SHP77 (cell line): ENCODE data around the gene NCS1.

Experiments used
- DNase-seq, 2 experiments: peaks; one replicate each; lab custom pipeline; 2025; lab: John Stamatoyannopoulos, UW

The NCS1 gene

DNA sequence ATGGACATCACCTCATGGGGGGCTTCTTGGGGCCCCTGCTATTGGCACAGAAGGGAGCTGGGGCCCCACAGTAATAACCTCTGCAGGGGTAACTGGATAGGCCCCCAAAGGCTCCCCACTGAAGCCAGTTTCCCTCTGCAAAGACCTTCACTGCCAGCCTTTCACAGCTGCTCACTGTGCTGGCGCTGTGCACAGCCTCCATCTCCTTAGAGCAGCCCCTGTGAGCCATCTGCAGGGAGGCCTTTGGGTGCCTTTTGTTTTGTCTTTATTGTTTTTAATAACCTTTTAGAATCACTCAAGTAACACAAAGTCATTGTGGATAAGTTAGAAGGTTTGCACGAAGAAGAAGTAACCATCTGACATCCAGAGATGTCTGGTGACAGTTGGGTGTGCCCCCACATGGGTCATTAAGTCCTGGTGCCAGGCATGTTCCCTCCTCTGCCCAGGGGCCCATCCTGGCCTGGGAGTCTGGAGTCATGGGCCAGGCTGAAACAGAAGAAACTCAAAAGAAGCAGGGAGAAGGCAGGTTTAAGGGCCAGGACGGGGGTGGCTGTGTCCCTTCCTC lies 42.7 kb downstream of the NCS1 start:
- no peak for DNase-seq

DNA sequence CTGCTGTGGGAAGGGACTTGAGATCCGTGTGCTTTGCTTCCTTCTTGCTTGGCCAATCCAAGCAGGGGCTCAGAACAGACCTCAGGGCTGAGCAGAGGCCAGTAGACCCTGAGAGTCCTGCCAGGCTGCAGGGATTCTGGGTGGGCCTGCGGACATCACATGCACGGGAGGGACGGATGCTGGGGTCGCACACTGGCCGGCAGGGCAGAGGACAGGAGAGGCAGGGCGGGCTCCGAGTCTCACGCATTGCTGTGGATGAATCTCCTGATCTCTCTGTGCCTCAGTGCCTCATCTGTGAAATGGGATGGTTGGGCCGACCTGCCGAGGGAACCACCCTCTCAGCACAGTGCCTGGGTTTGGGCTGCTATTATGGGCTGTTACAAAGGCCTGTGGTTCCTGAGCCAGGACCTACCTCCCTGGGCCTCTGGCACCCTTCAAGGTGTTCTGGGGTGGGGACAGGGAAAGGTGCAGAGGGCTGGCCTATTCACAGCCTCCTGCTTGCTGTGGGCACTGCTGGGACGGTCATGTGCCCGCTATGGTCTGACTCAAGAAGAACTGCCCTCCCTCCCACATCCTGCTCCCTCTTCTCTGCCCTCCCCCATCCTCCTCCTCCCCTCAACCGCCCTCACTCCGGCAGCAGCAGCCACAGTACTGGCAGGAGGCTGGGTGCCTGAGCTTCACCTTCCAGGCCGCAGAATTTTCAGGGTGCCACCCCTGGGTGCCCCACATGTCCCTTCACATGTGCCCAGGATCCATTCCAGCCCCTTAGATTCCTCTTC lies 43.3 kb downstream of the NCS1 start:
- DNase-seq, result no peak

DNA sequence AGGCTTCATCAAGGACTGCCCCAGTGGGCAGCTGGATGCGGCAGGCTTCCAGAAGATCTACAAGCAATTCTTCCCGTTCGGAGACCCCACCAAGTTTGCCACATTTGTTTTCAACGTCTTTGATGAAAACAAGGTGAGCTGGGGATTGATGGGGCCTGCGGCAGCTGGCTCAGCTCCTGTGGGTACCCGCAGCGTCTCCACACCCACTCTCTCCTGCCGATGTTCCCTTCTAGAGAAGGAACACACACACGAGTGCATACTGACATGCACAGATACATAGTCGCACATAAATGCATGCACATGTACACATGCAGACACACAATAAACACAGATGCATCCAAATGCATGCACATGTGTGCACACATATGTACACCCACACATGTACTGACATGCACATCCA lies 45.6 kb downstream of the NCS1 start:
- no peak for DNase-seq

DNA sequence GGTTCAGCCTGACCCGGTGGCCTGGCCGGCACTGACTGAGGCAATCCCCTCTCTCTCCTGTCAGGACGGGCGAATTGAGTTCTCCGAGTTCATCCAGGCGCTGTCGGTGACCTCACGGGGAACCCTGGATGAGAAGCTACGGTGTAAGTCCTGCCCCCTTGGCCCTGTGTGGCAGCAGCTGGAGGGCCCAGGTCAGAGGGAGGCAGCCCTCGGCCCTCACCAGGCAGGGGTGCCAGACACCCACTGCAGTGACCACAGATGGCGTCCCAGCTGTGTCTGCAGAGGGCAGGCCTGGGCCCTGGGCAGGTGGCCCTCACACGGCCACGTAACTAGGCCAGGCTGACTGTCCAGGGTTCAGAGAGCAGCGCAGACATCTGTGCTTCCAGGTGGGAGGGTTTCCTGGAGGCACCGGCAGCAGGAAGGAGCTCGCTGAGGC lies 47.5 kb downstream of the NCS1 start:
- DNase-seq, result peak; percentile 39 to 64

DNA sequence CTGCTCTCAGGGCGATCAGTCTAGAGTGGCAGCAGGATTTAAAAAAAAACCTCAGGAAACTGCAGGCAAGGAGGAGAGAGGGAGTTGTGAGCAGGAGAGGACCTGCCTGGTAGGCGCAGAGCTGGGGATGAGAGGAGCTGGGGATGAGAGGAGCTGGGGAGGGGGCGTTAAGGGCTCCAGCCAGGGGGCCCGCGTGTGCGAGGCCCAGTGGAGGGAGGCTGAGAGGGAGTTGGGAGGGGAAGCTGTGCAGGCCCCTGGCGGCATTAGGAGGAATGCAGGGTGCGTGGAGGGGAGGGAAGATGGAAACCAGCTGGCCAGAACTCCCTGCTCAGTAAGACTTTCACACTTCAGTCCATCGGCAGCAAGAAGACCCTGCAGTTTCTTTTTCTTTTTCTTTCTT lies 48.1 kb downstream of the NCS1 start:
- peak in 1 of 2 experiments; percentile 31 for DNase-seq

DNA sequence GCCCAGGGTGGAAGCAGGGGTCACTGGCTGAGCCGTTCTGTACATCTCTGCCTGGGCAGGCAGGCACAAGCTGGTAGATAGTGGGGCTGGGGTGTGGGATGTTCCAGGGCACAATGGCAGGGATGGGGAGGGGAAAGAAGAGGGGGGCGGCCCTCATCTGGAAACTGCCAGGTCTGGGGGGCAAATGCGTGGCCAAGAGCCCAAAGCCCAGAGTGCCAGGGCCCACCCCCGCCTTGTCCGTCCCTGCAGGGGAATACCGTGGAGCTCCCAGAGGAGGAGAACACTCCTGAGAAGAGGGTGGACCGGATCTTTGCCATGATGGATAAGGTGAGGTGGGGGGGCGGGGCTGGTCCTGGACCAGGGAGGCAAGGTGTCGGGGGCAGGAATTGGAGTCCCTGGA lies 50.6 kb downstream of the NCS1 start:
- DNase-seq, result no peak

DNA sequence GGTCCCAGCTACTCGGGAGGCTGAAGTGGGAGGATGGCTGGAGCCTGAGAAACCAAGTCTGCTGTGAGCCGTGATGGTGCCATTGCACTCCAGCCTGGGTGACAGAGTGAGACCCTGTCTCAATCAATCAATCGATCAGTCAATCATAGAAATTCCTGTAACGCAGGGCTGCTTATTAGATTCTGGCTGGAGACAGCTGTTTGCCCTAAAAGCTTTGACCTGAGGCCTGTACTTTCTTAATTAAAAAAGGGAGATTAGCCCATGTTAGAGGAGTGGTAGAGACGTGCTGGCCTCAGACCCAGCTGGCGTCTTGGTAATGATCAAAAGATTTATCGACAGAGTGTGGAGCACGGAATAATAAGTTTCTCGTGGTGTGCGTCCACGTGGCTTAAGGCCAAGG lies 52.9 kb downstream of the NCS1 start:
- DNase-seq, result no peak

DNA sequence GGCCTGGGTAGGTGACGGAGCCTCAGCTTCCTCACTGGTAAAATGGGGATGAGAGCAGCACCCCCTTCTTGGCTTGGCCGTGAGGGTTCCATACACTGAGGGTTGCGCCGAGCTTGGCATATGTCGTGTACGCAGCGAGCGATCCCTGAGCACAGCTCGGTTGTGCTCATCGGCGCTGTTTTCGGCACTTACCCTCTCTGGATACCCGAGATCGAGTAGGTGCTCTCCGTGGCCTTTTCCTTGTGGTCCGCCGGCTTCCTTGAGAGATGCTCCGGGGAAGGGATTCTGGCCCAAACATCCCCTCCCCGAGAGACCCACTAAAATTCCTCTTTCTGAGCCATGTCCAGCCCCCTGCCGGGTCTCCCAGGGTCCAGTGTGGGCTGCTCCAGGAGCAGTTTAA lies 53.4 kb downstream of the NCS1 start:
- DNase-seq, result no peak

DNA sequence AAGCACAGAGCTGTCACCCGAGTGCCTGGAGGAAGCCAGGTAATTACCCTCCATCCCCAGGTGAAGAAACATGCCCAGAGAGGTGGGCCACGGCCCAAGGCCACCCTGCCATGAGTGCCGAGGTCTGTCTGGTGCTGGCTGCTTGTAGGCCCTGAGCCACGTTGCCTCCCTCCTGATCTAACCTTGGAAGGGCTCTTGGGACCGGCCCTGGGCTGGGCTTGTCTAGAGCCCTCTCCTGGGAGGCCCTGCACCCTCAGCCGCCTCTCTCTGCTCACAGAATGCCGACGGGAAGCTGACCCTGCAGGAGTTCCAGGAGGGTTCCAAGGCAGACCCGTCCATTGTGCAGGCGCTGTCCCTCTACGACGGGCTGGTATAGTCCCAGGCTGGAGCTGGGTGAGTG lies 53.9 kb downstream of the NCS1 start:
- no peak for DNase-seq

DNA sequence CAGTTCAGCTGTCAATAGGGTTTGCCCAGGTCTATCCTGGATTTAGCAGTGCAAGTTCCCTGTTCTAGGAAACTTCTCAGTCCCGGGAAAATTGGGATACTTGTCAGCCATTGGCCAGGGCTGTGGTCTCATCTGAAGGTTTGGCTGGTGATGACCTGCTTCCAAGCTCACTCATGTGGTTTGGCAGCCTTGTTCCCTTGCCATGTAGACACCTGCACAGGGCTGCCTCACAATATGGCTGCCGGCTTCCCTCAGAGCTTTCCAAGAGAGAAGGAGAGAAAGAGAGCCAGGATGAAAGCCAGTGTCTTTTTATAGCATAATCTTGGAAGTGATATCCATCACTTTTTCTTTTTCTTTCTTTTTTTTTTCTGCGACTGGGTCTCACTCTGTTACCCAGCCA lies 55.6 kb downstream of the NCS1 start:
- no peak for DNase-seq

DNA sequence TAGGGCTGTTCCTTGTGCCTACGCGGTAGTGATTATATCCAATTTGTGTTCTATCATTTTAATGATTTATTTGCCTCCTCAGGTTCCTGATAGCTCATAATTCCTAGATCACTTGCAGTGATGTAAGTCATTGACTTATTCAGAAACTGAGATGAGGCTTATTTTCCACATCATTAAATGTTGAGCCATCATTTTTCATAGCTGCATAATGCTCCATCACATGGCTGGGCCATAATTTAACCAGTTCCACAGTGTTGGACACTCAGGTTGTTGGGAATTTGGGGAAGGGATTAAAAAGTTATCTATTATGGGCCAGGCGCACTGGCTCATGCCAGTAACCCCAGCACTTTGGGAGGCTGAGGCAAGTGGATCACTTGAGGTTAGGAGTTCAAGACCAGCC lies 57.6 kb downstream of the NCS1 start:
- no peak for DNase-seq

DNA sequence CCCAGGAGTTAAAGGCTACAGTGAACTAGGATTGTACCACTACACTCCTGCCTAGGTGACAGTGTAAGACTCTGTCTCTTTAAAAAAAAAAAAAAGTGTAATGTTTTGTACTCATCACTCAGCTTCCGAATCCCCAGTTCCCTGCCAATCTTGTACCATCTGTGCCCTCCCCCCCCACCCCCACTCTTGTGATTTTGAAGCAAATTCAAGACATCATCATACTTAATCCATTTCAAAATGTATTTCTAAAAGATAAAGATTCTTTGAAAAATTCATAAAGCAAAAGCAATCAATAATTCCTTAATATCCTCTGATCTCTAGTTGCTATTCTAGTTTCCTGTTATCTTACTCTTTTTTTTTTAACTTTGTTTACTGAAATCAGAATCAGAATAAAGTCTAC lies 58.4 kb downstream of the NCS1 start:
- no peak for DNase-seq

DNA sequence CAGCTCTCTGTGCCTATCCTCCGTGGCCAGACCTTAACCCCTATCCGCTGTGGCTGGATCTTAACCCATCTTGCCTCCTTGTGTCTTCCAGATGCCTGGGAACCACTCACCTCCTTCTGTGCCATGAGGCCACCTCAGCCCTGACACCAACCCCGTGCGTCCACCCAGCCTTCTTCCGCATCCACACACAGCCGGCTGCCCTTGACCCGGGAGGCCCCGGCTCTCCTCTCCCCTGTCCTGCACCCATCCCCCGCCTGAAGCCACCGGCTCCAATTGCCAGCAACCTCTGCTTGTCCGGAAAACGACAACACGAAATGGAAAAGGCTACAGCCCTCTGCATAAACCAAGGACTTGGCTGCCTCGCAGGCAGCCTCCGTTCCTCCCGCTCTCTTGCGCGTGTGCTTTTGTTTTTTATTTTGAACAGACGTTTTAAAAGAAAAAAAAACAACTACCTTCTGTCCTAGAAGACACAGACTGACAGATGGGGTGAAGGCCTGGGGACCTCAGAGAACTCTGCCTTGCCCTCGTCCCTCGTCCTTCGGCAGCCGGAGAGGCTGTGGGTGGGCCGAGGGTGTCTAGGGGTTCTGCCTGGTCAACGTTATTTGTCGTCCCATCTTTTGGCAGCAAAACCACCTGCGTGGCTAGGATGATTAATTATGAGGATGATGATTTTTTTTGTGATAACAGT lies 60.8 kb downstream of the NCS1 start:
- no peak for DNase-seq

DNA sequence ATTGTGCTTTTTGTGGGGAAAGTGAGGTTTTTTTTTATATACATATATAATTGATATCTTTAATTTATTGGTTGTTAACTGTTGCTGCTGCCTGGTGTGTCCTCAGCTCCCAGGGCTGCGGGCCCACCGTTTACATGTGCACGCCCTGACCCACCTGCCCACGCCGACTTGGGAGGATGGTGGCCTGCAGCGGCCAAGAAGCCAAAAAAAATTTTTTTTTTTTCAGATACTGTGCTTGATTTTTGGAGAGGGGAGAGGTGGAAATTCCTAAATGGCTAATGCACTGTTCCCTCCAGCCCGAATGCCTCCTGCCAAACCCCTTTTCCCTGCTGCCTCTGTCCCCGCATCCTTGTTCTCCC lies 61.4 kb downstream of the NCS1 start:
- DNase-seq, result no peak

DNA sequence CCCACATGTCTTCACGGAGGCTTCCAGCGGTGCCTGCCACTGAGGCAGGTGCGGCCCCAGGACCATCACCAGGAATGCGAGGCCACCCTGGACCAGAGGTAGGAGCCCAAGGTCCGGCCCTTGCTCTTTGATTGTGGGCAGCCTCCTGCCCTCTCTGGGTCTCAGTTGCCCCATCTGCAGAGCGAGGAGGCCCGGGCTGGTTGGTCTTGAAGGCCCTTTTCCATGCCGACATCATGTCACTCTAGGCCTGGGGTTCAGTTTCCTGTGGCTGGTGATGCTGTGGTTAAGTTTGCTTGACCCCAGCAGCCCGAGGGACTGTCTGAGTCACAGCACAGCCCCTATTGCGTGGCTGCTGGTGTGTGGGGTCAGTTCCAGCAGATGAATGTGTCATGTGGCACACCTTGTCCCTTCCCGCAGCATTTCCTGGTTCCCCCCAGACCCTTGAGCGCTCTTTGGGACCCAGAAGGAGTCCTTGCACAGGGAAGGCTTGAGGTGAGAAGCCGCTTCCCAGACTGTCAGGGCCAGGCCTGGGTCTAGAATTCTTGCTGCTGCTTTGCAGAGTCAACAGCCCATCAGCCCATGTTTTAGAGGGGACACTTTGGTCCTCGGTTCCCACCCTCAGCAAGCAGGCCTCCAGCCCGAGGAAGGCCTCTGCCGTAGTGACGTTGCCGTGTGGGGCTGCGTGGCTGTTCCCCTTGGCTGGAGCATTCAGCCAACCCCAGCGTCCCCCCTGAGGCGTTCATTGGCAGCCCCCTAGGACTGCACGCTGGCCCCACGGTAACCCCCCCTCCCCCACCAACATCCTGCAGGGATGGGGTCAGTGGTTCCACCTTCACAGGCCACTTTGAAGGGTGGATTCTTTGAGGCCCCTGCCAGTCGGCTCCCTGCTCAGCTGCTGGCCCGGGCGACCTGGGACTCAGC lies 62.4 kb downstream of the NCS1 start:
- no peak for DNase-seq

DNA sequence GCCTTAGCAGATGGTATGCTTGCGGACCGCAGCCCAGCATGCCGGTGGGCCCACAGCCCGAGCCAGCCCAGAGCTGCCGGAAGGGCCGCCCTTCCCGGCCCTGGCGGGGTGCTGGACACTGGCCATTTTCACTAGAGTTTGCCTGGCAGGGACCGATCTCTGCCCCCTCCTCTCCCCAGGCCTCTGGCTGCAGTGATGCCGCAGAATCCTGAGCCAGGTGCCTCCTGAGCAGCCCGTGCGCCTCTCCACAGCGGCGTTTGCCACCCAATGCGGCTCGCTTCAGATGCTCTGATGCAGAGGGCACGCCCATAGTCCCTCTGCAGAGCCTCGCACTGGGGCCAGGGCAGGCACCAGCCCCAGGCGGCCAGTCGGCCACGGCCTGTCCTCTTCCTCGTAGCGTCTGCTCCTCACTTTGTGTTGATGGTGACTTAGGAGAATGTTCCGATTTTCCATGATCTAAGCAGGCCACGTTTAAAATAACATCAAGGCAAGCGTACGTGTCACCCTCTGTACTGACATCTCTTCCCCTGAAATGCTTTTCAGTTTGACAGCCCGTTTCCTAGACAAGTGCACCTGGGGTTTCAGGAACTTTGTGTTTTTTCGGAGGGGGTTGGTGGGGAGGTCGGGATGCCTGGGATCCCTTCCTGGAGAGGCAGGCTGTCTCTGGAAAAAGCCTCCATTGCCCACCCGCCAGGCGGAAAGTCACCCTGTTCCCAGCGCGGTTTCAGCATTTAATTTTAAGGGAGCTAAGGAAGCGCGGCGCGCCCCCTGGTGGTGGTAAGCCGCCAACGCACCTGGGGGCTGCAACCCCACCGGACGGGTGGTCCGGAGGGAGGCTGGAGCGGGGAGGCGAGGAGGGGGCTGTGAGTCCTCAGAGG lies 63.6 kb downstream of the NCS1 start:
- peak; percentile 45 to 55 for DNase-seq

DNA sequence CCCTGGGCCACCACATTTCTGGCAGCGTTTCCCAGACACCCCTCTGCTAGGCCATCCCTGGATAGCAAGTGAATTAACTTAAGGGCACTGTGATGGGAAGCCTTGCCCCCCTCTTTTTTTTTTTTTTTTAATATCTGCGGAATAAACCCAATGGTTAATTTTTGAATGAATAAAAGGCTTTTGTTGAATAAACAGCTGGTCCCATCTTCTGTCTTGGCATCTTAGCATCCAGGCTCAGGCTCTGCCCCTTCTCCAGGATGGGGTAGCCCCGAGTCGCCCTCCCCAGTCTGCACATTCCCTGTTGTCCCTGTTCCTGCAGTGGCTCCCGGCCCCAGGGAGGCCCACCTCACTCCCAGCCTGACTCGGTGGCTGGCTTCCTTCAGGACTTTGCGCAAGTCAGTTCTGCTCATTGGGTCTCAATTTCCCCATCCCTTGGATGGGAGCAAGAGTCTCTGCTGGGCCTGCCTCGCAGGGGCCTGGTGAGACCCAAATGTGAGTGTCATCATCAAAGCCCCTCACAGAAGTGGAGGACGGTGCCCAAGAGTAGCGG lies 64.3 kb downstream of the NCS1 start:
- no peak for DNase-seq

DNA sequence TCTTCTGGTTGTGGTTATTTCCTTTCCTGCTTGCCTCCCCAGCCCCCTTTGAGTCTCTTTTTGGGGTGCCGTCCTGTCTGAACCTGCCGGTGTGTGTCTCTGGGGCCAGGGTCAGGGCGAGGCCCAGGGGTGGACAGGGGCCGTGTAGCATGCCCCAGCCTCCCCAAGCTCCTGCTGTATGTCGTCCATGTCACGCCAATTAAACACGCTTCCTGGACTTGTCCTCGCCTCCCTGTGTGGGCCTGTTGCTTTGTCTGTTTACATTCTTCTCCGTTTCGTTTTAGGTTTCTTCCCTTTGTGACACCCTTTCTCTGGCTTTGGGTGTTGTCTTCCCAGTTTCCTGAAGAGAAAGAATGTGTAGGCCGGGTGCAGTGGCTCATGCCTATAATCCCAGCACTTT lies 64.9 kb downstream of the NCS1 start:
- DNase-seq, result no peak

DNA sequence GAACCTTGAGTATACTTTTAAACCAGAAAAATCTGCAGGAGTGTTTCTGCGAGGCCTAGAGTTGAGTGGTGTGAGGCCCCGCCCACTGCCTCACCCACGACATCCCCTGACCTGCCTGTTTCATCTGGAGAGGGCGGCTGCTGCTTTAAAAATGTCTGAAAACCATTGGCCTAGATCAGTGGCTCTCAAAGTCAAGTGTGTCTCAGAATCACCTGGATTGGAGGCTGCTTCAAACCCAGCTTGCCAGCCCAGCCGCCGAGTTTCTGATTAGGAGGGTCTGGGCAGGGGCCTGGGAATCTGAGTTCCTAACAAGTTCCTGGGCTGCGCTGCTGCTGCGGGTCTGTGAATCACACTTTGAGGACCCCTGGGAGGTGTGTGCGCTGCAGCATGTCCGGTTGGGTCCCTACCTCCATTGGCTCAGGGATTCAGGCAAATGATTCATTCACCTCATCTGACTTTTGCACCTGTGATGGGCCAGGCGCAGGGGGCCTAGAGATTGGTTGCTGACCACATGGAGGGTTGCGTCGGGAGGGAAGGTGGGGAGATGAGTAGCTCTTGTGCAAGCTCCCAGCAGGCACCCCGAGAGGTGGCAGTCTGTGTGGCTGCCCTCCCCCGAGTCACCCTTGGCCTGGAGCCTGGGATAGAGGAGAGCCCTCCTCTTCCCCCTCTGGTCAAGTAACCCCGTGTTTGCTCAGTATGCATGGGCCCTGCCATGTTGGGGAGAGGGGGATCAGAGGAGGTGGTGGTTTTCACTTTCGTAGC lies 65.7 kb downstream of the NCS1 start:
- no peak for DNase-seq

DNA sequence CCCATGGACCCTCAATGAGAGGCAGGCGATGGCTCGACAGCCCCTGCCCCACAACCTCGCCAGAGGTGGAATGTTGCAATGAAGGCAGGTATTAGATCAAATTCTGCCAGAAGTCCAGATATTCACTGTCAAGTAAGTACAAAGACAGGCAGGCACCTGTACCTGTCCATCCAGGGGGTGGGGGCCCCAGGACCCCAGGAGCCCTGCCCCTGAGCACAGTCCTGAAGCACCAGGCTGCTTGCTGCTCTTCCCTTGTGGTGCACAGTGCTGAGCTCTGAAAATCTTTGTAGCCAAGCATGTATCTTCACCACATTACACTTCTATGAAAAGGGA lies 67.1 kb downstream of the NCS1 start:
- no peak for DNase-seq
